ENCODE results near the gene CPLX4.

Gene CPLX4

GRCh38 chr18:59318460-59319050 lies at the start of gene CPLX4:
Gene CPLX4, minus strand, starts transcription at chr18:59318649. Its CDS starts 187 bp downstream, at chr18:59318462.
- DNase-seq, result no peak

GRCh38 chr18:59360381-59360780 lies 41.9 kb upstream of the CPLX4 start:
- DNase-seq, result no peak

GRCh38 chr18:59359576-59359952 lies 41.1 kb upstream of the CPLX4 start:
- DNase-seq, result no peak

GRCh38 chr18:59358712-59359575 lies 40.5 kb upstream of the CPLX4 start, which contains the start of gene LMAN1:
Gene LMAN1, minus strand, starts transcription at chr18:59359265. Its CDS starts 21 bp downstream, at chr18:59359244.
- DNase-seq, result peak; percentile 94

GRCh38 chr18:59358414-59358711 lies 39.9 kb upstream of the CPLX4 start:
- DNase-seq, result no peak

GRCh38 chr18:59357928-59358327 lies 39.5 kb upstream of the CPLX4 start:
- DNase-seq, result peak; percentile 40

GRCh38 chr18:59354731-59355130 lies 36.3 kb upstream of the CPLX4 start:
- no peak for DNase-seq

- no peak for DNase-seq
Observed at GRCh38 chr18:59353079-59353680, 34.7 kb upstream of the CPLX4 start.

GRCh38 chr18:59352250-59352855 lies 33.9 kb upstream of the CPLX4 start:
- DNase-seq, result no peak

GRCh38 chr18:59345556-59345955 lies 27.1 kb upstream of the CPLX4 start:
- no peak for DNase-seq

GRCh38 chr18:59344996-59345395 lies 26.5 kb upstream of the CPLX4 start:
- DNase-seq, result no peak

GRCh38 chr18:59343926-59344325 lies 25.5 kb upstream of the CPLX4 start:
- DNase-seq, result no peak

- no peak for DNase-seq
Observed at GRCh38 chr18:59340817-59341216, 22.4 kb upstream of the CPLX4 start.

- no peak for DNase-seq
Observed at GRCh38 chr18:59340312-59340711, 21.9 kb upstream of the CPLX4 start.

GRCh38 chr18:59332986-59333385 lies 14.5 kb upstream of the CPLX4 start:
- DNase-seq, result no peak

GRCh38 chr18:59328683-59329082 lies 10.2 kb upstream of the CPLX4 start:
- no peak for DNase-seq

GRCh38 chr18:59325965-59326364 lies 7.5 kb upstream of the CPLX4 start:
- DNase-seq, result no peak

GRCh38 chr18:59324623-59324971 lies 6.1 kb upstream of the CPLX4 start:
- DNase-seq, result no peak

- DNase-seq, result no peak
Observed at GRCh38 chr18:59323931-59324622, 5.6 kb upstream of the CPLX4 start.

GRCh38 chr18:59311631-59312030 lies 6.8 kb downstream of the CPLX4 start:
- DNase-seq, result no peak

GRCh38 chr18:59308938-59309260 lies 9.6 kb downstream of the CPLX4 start:
- no peak for DNase-seq

- DNase-seq, result peak; percentile 60
Observed at GRCh38 chr18:59308248-59308937, 10.1 kb downstream of the CPLX4 start.

GRCh38 chr18:59306640-59307039 lies 11.8 kb downstream of the CPLX4 start:
- DNase-seq, result no peak

Data from CD4-positive, alpha-beta T cell treated with Interleukin-10 for 1 hour (primary cell).